Prostate gland (tissue), 2 donors: ENCODE measurements around the gene CSGALNACT2. TPM values are rescaled to one million over a fixed set of nuclear protein-coding genes. Genes with fewer than 3 reads are reported as not detected.

Experiments
- DNase-seq: peaks from one replicate; pipeline ENCODE4 v3.0.0-alpha.2; 2019; ENCODE audit warnings: low spot score
- H3K27ac ChIP-seq, 2 donors: fragments of 200-600 bp; sonication (generic); 2 replicates each; pipeline ENCODE4 v1.5.1; 2017 to 2019
- H3K27me3 ChIP-seq: fragments of 200-600 bp; sonication (generic); replicated peaks from 2 replicates; pipeline ENCODE4 v1.5.1; 2019; ENCODE audit not compliant: insufficient read depth
- H3K36me3 ChIP-seq, 2 donors: fragments of 200-600 bp; sonication (generic); 1 replicate in 1 of 2; 2 replicates in 1 of 2; pipeline versions ENCODE4 v1.5.1 to v1.8.1; 2017 to 2019
- H3K4me1 ChIP-seq: fragments of 200-600 bp; sonication (generic); replicated peaks from 2 replicates; pipeline ENCODE4 v1.5.1; 2019
- H3K4me3 ChIP-seq, 2 donors: fragments of 200-600 bp; sonication (generic); 2 replicates each; pipeline ENCODE4 v1.5.1; 2017 to 2019
- H3K9me3 ChIP-seq: fragments of 200-600 bp; sonication (generic); 2 replicates; pipeline ENCODE4 v1.5.1; 2017
- POLR2A ChIP-seq: fragments of 450-650 bp; IDR thresholded peaks from one replicate; pipeline ENCODE4 v1.6.1; 2016; ENCODE audit warnings: antibody characterized with exemption, mild to moderate bottlenecking
- POLR2AphosphoS5 ChIP-seq: sonication (generic); formaldehyde crosslinking; IDR thresholded peaks from one replicate; pipeline ENCODE4 v1.6.1; 2017; ENCODE audit warnings: antibody characterized with exemption
- WGBS: methylation state at CpG from one replicate; pipeline ENCODE4 v1.1.5; 2018; 5-methylcytosine and 5-hydroxymethylcytosine counted together
- intact Hi-C: fragments of 100-400 bp; cut with DNase I; formaldehyde crosslinking; loops from one replicate; pipeline ENCODE4 v1.14.2; 2022
- total RNA-seq, 2 donors: library from RNA; depleted of rRNA; stranded (reverse); fragments of >200 nt; gene quantifications; one replicate each; pipeline ENCODE4 v1.1.0, GENCODE V29; 2016
- TF ChIP-seq, protein P1 (sequence below), 4 experiments: fragments of 200-600 bp in 2 of 4; fragments of 450-650 bp in 2 of 4; sonication (generic) in 2 of 4; IDR thresholded peaks; 1 replicate in 3 of 4; 2 replicates in 1 of 4; pipeline ENCODE4 v1.5.1; 2016 to 2019; ENCODE audit warnings: antibody characterized with exemption in 4 of 4, mild to moderate bottlenecking in 2 of 4, moderate library complexity in 2 of 4

Gene CSGALNACT2
- total RNA-seq, 2 donors from 2014 or later = 10.0 to 15.9 TPM

DNA sequence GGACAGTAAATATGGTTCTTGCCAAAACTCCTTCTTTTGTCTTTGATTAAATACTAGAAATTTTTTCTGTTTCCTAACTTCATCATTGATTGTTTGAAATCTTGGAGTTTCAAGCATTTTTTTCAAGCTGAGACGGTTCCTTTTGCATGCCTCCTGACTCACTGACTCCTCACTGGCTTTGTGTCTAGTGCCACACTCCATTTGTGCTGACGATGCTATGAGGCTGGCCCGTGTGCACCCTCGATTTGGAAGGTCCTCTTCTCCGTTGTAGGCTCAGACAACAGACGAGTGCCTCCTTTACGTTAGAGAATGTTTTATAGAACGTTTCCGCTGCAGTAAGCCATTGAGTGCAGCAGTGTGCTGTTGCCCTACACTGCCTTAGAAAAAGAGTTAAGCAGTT is 10.8 kb upstream of the CSGALNACT2 start:
- TF ChIP-seq, protein P1, sequence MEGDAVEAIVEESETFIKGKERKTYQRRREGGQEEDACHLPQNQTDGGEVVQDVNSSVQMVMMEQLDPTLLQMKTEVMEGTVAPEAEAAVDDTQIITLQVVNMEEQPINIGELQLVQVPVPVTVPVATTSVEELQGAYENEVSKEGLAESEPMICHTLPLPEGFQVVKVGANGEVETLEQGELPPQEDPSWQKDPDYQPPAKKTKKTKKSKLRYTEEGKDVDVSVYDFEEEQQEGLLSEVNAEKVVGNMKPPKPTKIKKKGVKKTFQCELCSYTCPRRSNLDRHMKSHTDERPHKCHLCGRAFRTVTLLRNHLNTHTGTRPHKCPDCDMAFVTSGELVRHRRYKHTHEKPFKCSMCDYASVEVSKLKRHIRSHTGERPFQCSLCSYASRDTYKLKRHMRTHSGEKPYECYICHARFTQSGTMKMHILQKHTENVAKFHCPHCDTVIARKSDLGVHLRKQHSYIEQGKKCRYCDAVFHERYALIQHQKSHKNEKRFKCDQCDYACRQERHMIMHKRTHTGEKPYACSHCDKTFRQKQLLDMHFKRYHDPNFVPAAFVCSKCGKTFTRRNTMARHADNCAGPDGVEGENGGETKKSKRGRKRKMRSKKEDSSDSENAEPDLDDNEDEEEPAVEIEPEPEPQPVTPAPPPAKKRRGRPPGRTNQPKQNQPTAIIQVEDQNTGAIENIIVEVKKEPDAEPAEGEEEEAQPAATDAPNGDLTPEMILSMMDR (IDR thresholded peaks at IDR 0.05) = no peak
- TF ChIP-seq POLR2AphosphoS5 (no peak), POLR2A (no peak)
- no peaks in the 10 kb centered on the region for H3K27me3 ChIP-seq
- H3K4me1 ChIP-seq = no peaks in the 10 kb centered on the region
- no peak overlapping the region for H3K4me3 ChIP-seq
- DNase-seq = no peak
- 63% methylated on average over 9 of the region's 9 CpGs for WGBS
- intact Hi-C loops = no loop called here
- H3K36me3 ChIP-seq = no peaks in the 10 kb centered on the region
- no peak overlapping the region for H3K27ac ChIP-seq
- H3K9me3 ChIP-seq = no peaks in the 10 kb centered on the region

- no peaks in the 10 kb centered on the region for H3K9me3 ChIP-seq
- DNase-seq = no peak
- H3K27me3 ChIP-seq = no peaks in the 10 kb centered on the region
- no peaks in the 10 kb centered on the region for H3K36me3 ChIP-seq
- intact Hi-C loops = no loop called here
- no peak overlapping the region for H3K4me3 ChIP-seq
- no peak overlapping the region for H3K27ac ChIP-seq
- TF ChIP-seq POLR2A (no peak), POLR2AphosphoS5 (no peak)
- TF ChIP-seq, protein P1 (IDR thresholded peaks at IDR 0.05) = no peak
- whole genome bisulfite sequencing = 83% methylated on average over 8 of the region's 8 CpGs
- no peaks in the 10 kb centered on the region for H3K4me1 ChIP-seq
These were observed 9.9 kb upstream of the CSGALNACT2 start for GRCh38 chr10:43128331-43128730.

GRCh38 chr10:43128958-43129706 is 9.1 kb upstream of the CSGALNACT2 start:
- Histone ChIP-seq H3K27me3 (no peaks in the 10 kb centered on the region), H3K4me3 (no peak overlapping the region), H3K9me3 (no peaks in the 10 kb centered on the region), H3K4me1 (no peaks in the 10 kb centered on the region), H3K36me3 (no peaks in the 10 kb centered on the region), H3K27ac (no peak overlapping the region)
- intact Hi-C loops = no loop called here
- WGBS = 81% methylated on average over 6 of the region's 6 CpGs
- DNase-seq = no peak
- TF ChIP-seq, protein P1 (IDR thresholded peaks at IDR 0.05) = no peak
- TF ChIP-seq POLR2A = no peak
- TF ChIP-seq POLR2AphosphoS5 = no peak

DNA sequence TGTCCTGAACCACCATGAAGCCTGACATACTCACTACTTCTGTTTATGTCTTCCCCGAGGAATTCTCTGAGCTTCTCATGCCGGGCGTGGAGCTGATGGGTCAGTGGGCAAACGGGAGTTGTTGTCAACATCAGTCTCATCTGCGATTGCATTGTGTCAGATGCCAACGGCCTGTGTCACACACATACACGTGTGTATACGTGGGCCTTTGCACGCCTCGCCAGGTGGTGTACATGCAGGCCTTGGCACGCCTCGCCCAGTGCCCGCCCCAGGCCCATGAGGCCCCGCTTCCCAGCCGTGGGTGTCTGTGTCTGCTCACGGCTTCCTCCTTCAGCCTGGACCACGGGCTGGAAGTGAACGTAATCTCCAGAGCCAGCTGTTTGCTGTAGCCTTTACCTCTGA is 7.5 kb upstream of the CSGALNACT2 start:
- H3K27me3 ChIP-seq = no peaks in the 10 kb centered on the region
- H3K4me3 ChIP-seq = no peak overlapping the region
- no peak overlapping the region for H3K27ac ChIP-seq
- H3K4me1 ChIP-seq = no peaks in the 10 kb centered on the region
- H3K36me3 ChIP-seq = no peaks in the 10 kb centered on the region
- intact Hi-C loops = no loop called here
- WGBS = 66% methylated on average over 18 of the region's 18 CpGs
- no peak for TF ChIP-seq POLR2A
- TF ChIP-seq, protein P1 (IDR thresholded peaks at IDR 0.05) = no peak
- TF ChIP-seq POLR2AphosphoS5 = no peak
- DNase-seq = no peak
- H3K9me3 ChIP-seq = no peaks in the 10 kb centered on the region

- DNase-seq = no peak
- Histone ChIP-seq H3K4me3 (no peak overlapping the region), H3K27me3 (no peaks in the 10 kb centered on the region), H3K36me3 (no peaks in the 10 kb centered on the region), H3K4me1 (no peaks in the 10 kb centered on the region), H3K27ac (no peak overlapping the region), H3K9me3 (no peaks in the 10 kb centered on the region)
- 53% methylated on average over 11 of the region's 11 CpGs for WGBS
- TF ChIP-seq POLR2A (no peak), POLR2AphosphoS5 (no peak)
- TF ChIP-seq, protein P1 (IDR thresholded peaks at IDR 0.05) = no peak
- intact Hi-C loops = no loop called here
These were observed 7.0 kb upstream of the CSGALNACT2 start for GRCh38 chr10:43131256-43131655.
